H1 (cell line): ENCODE results near the gene SGMS2. TPM values are rescaled to one million over a fixed set of nuclear protein-coding genes. Genes with fewer than 3 reads are reported as not detected.

Source experiments
- CTCF ChIA-PET: fragments of 300-600 bp; sonication (Branson Sonifier 250); formaldehyde crosslinking; loops from one replicate; lab custom pipeline; 2021; ENCODE audit not compliant: partially characterized antibody; lab: Charles Lee
- POLR2A ChIA-PET: fragments of 300-600 bp; sonication (Branson Sonifier 250); formaldehyde crosslinking; loops from one replicate; lab custom pipeline; 2021; ENCODE audit warnings: inconsistent platforms; ENCODE audit not compliant: partially characterized antibody; lab: Charles Lee
- DNase-seq, 2 experiments: peaks; one replicate each; pipeline versions ENCODE4 v3.0.0 to v3.0.0-alpha.2; 2010 to 2022; ENCODE audit warnings: low spot score in 2 of 2, low read depth in 1 of 2, mixed read lengths in 1 of 2
- FAIRE-seq: peaks from 2 replicates; lab custom pipeline; 2011; peaks lifted over from hg19 to GRCh38; lab: Jason Lieb, UNC
- H2AFZ ChIP-seq: 2 replicates; pipeline ENCODE4 v1.8.1; 2012; ENCODE audit warnings: low read length, inconsistent platforms
- H2AK5ac ChIP-seq: 2 replicates; pipeline ENCODE4 v1.6.1; 2013; ENCODE audit warnings: low read depth, low read length
- H2BK120ac ChIP-seq: replicated peaks from 2 replicates; pipeline ENCODE3; 2013; ENCODE audit warnings: low read depth, low read length, inconsistent platforms
- H2BK12ac ChIP-seq: 2 replicates; pipeline ENCODE4 v1.6.1; 2013; ENCODE audit warnings: low read depth, low read length
- H2BK15ac ChIP-seq: 2 replicates; pipeline ENCODE4 v1.6.1; 2013; ENCODE audit warnings: low read length
- H2BK20ac ChIP-seq: 2 replicates; pipeline ENCODE4 v1.6.1; 2013; ENCODE audit warnings: low read length
- H2BK5ac ChIP-seq: 2 replicates; pipeline ENCODE4 v1.6.1; 2013; ENCODE audit warnings: low read depth, low read length
- H3K14ac ChIP-seq: 2 replicates; pipeline ENCODE4 v1.6.1; 2013; ENCODE audit warnings: inconsistent platforms; ENCODE audit not compliant: insufficient read length
- H3K18ac ChIP-seq: 2 replicates; pipeline ENCODE4 v1.6.1; 2013; ENCODE audit warnings: low read length; ENCODE audit errors: extremely low read depth
- H3K23ac ChIP-seq: 2 replicates; pipeline ENCODE4 v1.6.1; 2013; ENCODE audit warnings: inconsistent platforms; ENCODE audit not compliant: insufficient read length
- H3K23me2 ChIP-seq: 2 replicates; pipeline ENCODE4 v1.6.1; 2013; ENCODE audit warnings: low read depth, low read length
- H3K27ac ChIP-seq: 2 replicates; pipeline ENCODE4 v1.6.1; 2011; ENCODE audit warnings: low read depth, low read length, inconsistent platforms
- H3K27me3 ChIP-seq, 4 experiments: replicated peaks in 1 of 4; 1 replicate in 1 of 4; 2 replicates in 3 of 4; pipeline versions ENCODE4 v1.6.1 to v1.8.1; 2011 to 2013; ENCODE audit warnings: low read length in 3 of 4, mild to moderate bottlenecking in 3 of 4, inconsistent platforms in 2 of 4, mixed read lengths in 2 of 4, moderate library complexity in 1 of 4; ENCODE audit not compliant: control insufficient read depth in 3 of 4, insufficient read depth in 3 of 4; ENCODE audit errors: extremely low read depth in 1 of 4
- H3K36me3 ChIP-seq, 4 experiments: 2 replicates each; pipeline versions ENCODE4 v1.6.1 to v1.8.1; 2011 to 2013; ENCODE audit warnings: mild to moderate bottlenecking in 4 of 4, low read length in 3 of 4, moderate library complexity in 2 of 4, control low read depth in 1 of 4, inconsistent platforms in 1 of 4; ENCODE audit not compliant: insufficient read depth in 4 of 4, control insufficient read depth in 2 of 4
- H3K4ac ChIP-seq: replicated peaks from 2 replicates; pipeline ENCODE3; 2013; ENCODE audit warnings: low read length, low read depth, mixed read lengths, inconsistent platforms; ENCODE audit not compliant: insufficient read length
- H3K4me1 ChIP-seq, 4 experiments: replicated peaks in 1 of 4; 1 replicate in 1 of 4; 2 replicates in 3 of 4; pipeline versions ENCODE4 v1.6.1 to v1.8.1; 2011 to 2013; ENCODE audit warnings: low read length in 3 of 4, inconsistent platforms in 2 of 4, mixed read lengths in 1 of 4; ENCODE audit not compliant: insufficient read depth in 4 of 4, control insufficient read depth in 3 of 4
- H3K4me2 ChIP-seq, 2 experiments: 2 replicates each; pipeline versions ENCODE4 v1.6.1 to v1.8.1; 2011 to 2013; ENCODE audit warnings: low read depth in 2 of 2, low read length in 2 of 2, control low read depth in 1 of 2, inconsistent platforms in 1 of 2, mild to moderate bottlenecking in 1 of 2; ENCODE audit not compliant: insufficient read depth in 1 of 2
- H3K4me3 ChIP-seq, 4 experiments: fragments of 200-600, 300-600 bp in 1 of 4; sonication (generic), shearing (Covaris generic), sonication (Bioruptor Twin) in 1 of 4; 2 replicates each; pipeline versions ENCODE4 v1.5.1 to v1.8.1; 2011 to 2016; ENCODE audit warnings: low read length in 4 of 4, low read depth in 3 of 4, control low read depth in 2 of 4, inconsistent platforms in 2 of 4, mild to moderate bottlenecking in 2 of 4, mixed read lengths in 1 of 4, moderate library complexity in 1 of 4; ENCODE audit not compliant: insufficient read depth in 2 of 4; ENCODE audit errors: extremely low read depth in 1 of 4
- H3K56ac ChIP-seq: replicated peaks from 2 replicates; pipeline ENCODE3; 2013; ENCODE audit warnings: low read depth, mild to moderate bottlenecking, mixed read lengths, low read length, inconsistent platforms; ENCODE audit not compliant: insufficient read length
- H3K79me1 ChIP-seq: 2 replicates; pipeline ENCODE4 v1.6.1; 2013; ENCODE audit warnings: low read depth, low read length, control low read depth
- H3K79me2 ChIP-seq, 2 experiments: 2 replicates each; pipeline versions ENCODE4 v1.6.1 to v1.8.1; 2012 to 2013; ENCODE audit warnings: low read length in 2 of 2, mild to moderate bottlenecking in 2 of 2, inconsistent platforms in 1 of 2; ENCODE audit not compliant: insufficient read depth in 2 of 2, control insufficient read depth in 1 of 2
- H3K9ac ChIP-seq, 4 experiments: replicated peaks in 1 of 4; 1 replicate in 1 of 4; 2 replicates in 3 of 4; pipeline versions ENCODE4 v1.6.1 to v1.8.1; 2011 to 2013; ENCODE audit warnings: low read depth in 3 of 4, low read length in 3 of 4, control low read depth in 2 of 4, mild to moderate bottlenecking in 2 of 4, moderate library complexity in 2 of 4, inconsistent platforms in 1 of 4; ENCODE audit errors: extremely low read depth in 1 of 4
- H3K9me3 ChIP-seq, 2 experiments: 2 replicates each; pipeline versions ENCODE4 v1.6.1 to v1.8.1; 2012 to 2013; ENCODE audit warnings: mild to moderate bottlenecking in 2 of 2, moderate library complexity in 2 of 2, control low read depth in 1 of 2, inconsistent platforms in 1 of 2, low read depth in 1 of 2, low read length in 1 of 2, mixed read lengths in 1 of 2; ENCODE audit not compliant: insufficient read depth in 2 of 2
- H4K20me1 ChIP-seq, 2 experiments: replicated peaks in 1 of 2; 2 replicates each; pipeline versions ENCODE3 to v1.8.1; 2011 to 2013; ENCODE audit warnings: inconsistent platforms in 2 of 2, low read length in 2 of 2, mild to moderate bottlenecking in 1 of 2; ENCODE audit not compliant: insufficient read depth in 2 of 2, control insufficient read depth in 1 of 2
- H4K5ac ChIP-seq: 2 replicates; pipeline ENCODE4 v1.6.1; 2013; ENCODE audit warnings: low read length, low read depth, mixed read lengths, inconsistent platforms; ENCODE audit not compliant: insufficient read length
- H4K8ac ChIP-seq: 2 replicates; pipeline ENCODE4 v1.8.0; 2013; ENCODE audit warnings: mild to moderate bottlenecking, moderate library complexity, low read length, inconsistent platforms; ENCODE audit not compliant: insufficient read depth; ENCODE audit errors: extremely low read depth
- H4K91ac ChIP-seq: replicated peaks from 2 replicates; pipeline ENCODE3; 2013; ENCODE audit warnings: low read length, mixed read lengths, inconsistent platforms; ENCODE audit not compliant: insufficient read length
- CBX5 ChIP-seq: fragments of 300-800, 300-1000 bp; sonication (generic); IDR thresholded peaks from 2 replicates; pipeline ENCODE4 v1.7.1; 2016; ENCODE audit warnings: antibody characterized with exemption, low read length, low read depth
- CEBPB ChIP-seq: IDR thresholded peaks from 2 replicates; pipeline ENCODE4 v1.6.1; 2012; ENCODE audit warnings: low read depth, low read length
- CHD1 ChIP-seq: IDR thresholded peaks from 2 replicates; pipeline ENCODE4 v1.6.1; 2012; ENCODE audit warnings: low read depth, low read length, improper control_type of control experiment
- EGR1 ChIP-seq: IDR thresholded peaks from 2 replicates; pipeline ENCODE4 v1.6.1; 2011; ENCODE audit warnings: low read depth, low read length, borderline replicate concordance
- HDAC2 ChIP-seq, 2 experiments: fragments of 300-600 bp in 1 of 2; sonication (generic) in 1 of 2; IDR thresholded peaks; 2 replicates each; pipeline ENCODE4 v1.6.1; 2011 to 2012; ENCODE audit warnings: low read depth in 2 of 2, low read length in 2 of 2, mild to moderate bottlenecking in 2 of 2, moderate library complexity in 2 of 2, borderline replicate concordance in 1 of 2, inconsistent platforms in 1 of 2
- JUND ChIP-seq: IDR thresholded peaks from 2 replicates; pipeline ENCODE4 v1.6.1; 2011; ENCODE audit warnings: mild to moderate bottlenecking, improper control_type of control experiment, low read length
- MAFK ChIP-seq: IDR thresholded peaks from 2 replicates; pipeline ENCODE4 v1.6.1; 2012; ENCODE audit warnings: low read depth, mild to moderate bottlenecking, improper control_type of control experiment, low read length
- POLR2A ChIP-seq, 2 experiments: IDR thresholded peaks; 1 replicate in 1 of 2; 2 replicates in 1 of 2; pipeline ENCODE4 v1.6.1; 2011; ENCODE audit warnings: low read depth in 2 of 2, low read length in 2 of 2, mild to moderate bottlenecking in 2 of 2; ENCODE audit errors: control extremely low read depth in 1 of 2
- SRF ChIP-seq: IDR thresholded peaks from 2 replicates; pipeline ENCODE4 v1.6.1; 2011; ENCODE audit warnings: mild to moderate bottlenecking, low read depth, low read length, moderate library complexity
- TEAD4 ChIP-seq: IDR thresholded peaks from 2 replicates; pipeline ENCODE4 v1.6.1; 2012; ENCODE audit warnings: low read depth, low read length, inconsistent platforms, mixed read lengths
- YY1 ChIP-seq: IDR thresholded peaks from 2 replicates; pipeline ENCODE4 v1.6.1; 2011; ENCODE audit warnings: low read depth, mild to moderate bottlenecking, low read length
- WGBS, 2 experiments: shearing (Covaris generic) in 1 of 2; methylation state at CpG; one replicate each; pipeline versions ENCODE4 v1.1.6 to v1.1.7; 2013 to 2015; ENCODE audit warnings: low lambda C conversion rate in 2 of 2, mixed read lengths in 2 of 2, inconsistent platforms in 1 of 2, low coverage in 1 of 2, missing lambda C conversion rate in 1 of 2; ENCODE audit not compliant: insufficient replicate concordance in 2 of 2, insufficient coverage in 1 of 2, insufficient read length in 1 of 2; ENCODE audit errors: extremely low coverage in 1 of 2, missing lambda C conversion rate in 1 of 2; 5-methylcytosine and 5-hydroxymethylcytosine counted together
- polyA plus RNA-seq, 7 experiments: library from polyadenylated mRNA; depleted of rRNA in 3 of 7; stranded (reverse) in 5 of 7; unstranded in 2 of 7; fragments of >200 nt in 5 of 7; fragments of 200-250 nt in 2 of 7; gene quantifications; 1 replicate in 5 of 7; 2 replicates in 1 of 7; 4 replicates in 1 of 7; pipeline versions ENCODE4 v1.2.1 to v1.2.3, GENCODE V29; 2011 to 2013; ENCODE audit warnings: missing spikeins in 2 of 7, mixed read lengths in 2 of 7
- total RNA-seq: library from RNA; stranded (reverse); fragmentation: NEBNext Ultra II Directional; extraction: Animal tissue kit (Norgen Biotek cat#: 25700); gene quantifications from 2 replicates; pipeline ENCODE4 v1.2.1, GENCODE V29; 2021
- TF ChIP-seq, protein P1 (sequence below): IDR thresholded peaks from 2 replicates; pipeline ENCODE4 v1.6.1; 2012; ENCODE audit warnings: low read length, inconsistent platforms
- TF ChIP-seq, protein P2 (sequence below): IDR thresholded peaks from 2 replicates; pipeline ENCODE4 v1.6.1; 2011; ENCODE audit warnings: low read length, improper control_type of control experiment

SGMS2 gene
- total and polyA plus RNA-seq, 2 of the 8 experiments (the other 6 are each of a cell fraction or from before 2014, with no cell fraction given): 0.04 to 1.3 TPM

DNA sequence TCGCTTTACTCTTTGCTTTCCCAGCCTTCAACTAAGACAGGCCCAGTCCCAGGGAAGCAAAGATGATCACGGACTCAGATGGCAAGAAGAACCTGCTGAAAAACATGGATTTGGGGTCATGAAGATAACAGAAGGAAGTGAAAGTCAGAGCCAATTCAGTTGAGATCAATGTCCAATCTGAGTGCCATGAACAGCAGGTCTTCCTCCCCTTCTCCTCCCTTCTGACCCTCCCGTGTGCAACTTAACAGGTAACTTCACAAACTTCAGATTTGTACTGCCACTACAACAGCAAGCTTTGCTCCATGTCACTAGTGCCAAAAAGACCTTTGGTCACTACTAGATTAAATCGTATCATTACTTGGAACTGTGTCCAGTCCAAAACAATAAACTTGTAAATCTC, 15.5 kb upstream of the SGMS2 start:
- Histone ChIP-seq H2BK120ac (no peak overlapping the region), H4K5ac (no peak overlapping the region), H3K56ac (no peak overlapping the region), H3K23me2 (no peaks in the 10 kb centered on the region), H3K4ac (no peak overlapping the region), H2AFZ (0 out of 2 replicates have a peak overlapping the region, but pooled peaks have one; percentile 11), H2BK15ac (no peak overlapping the region), H3K23ac (no peak overlapping the region), H3K79me1 (no peaks in the 10 kb centered on the region), H3K4me1 (no peaks in the 10 kb centered on the region), H4K20me1 (no peaks in the 10 kb centered on the region), H2BK20ac (no peak overlapping the region), H3K4me3 (no peak overlapping the region), H3K4me2 (no peak overlapping the region), H2BK12ac (no peak overlapping the region), H2AK5ac (no peak overlapping the region), H3K9me3 (no peaks in the 10 kb centered on the region), H3K18ac (no peak overlapping the region), H3K79me2 (no peaks in the 10 kb centered on the region), H3K9ac (no peak overlapping the region), H3K27me3 (no peaks in the 10 kb centered on the region), H3K14ac (no peak overlapping the region), H3K36me3 (no peaks in the 10 kb centered on the region), H2BK5ac (no peak overlapping the region), H3K27ac (no peak overlapping the region), H4K8ac (no peak overlapping the region), H4K91ac (no peak overlapping the region)
- whole genome bisulfite sequencing, 2 experiments: 89% methylated on average over 4 of the region's 4 CpGs; no CpG with 5 or more reads in 1 of the 2 experiments
- DNase-seq: no peak
- CTCF ChIA-PET: interaction anchor here (0.9 to 1.3 kb wide), 2 partner anchors 46 to 51 kb away, joined by 3 to 4 read pairs; no protein-coding TSS in a partner anchor
- no peak for FAIRE-seq
- POLR2A ChIA-PET: no interaction called here
- TF ChIP-seq, protein P1, sequence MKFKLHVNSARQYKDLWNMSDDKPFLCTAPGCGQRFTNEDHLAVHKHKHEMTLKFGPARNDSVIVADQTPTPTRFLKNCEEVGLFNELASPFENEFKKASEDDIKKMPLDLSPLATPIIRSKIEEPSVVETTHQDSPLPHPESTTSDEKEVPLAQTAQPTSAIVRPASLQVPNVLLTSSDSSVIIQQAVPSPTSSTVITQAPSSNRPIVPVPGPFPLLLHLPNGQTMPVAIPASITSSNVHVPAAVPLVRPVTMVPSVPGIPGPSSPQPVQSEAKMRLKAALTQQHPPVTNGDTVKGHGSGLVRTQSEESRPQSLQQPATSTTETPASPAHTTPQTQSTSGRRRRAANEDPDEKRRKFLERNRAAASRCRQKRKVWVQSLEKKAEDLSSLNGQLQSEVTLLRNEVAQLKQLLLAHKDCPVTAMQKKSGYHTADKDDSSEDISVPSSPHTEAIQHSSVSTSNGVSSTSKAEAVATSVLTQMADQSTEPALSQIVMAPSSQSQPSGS: no peak
- TF ChIP-seq SRF: no peak
- TF ChIP-seq YY1: no peak
- TF ChIP-seq TEAD4: no peak
- TF ChIP-seq POLR2A (IDR thresholded peaks at IDR 0.05; ENCODE audit: control extremely low read depth in 1 of 2, low read depth in 2 of 2, low read length in 2 of 2): no peak
- no peak for TF ChIP-seq CHD1
- TF ChIP-seq CBX5: no peak
- no peak for TF ChIP-seq CEBPB
- TF ChIP-seq, protein P2, sequence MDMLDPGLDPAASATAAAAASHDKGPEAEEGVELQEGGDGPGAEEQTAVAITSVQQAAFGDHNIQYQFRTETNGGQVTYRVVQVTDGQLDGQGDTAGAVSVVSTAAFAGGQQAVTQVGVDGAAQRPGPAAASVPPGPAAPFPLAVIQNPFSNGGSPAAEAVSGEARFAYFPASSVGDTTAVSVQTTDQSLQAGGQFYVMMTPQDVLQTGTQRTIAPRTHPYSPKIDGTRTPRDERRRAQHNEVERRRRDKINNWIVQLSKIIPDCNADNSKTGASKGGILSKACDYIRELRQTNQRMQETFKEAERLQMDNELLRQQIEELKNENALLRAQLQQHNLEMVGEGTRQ: no peak
- no peak for TF ChIP-seq MAFK
- TF ChIP-seq EGR1: no peak
- TF ChIP-seq HDAC2 (IDR thresholded peaks at IDR 0.05; ENCODE audit: borderline replicate concordance in 1 of 2, low read depth in 2 of 2, low read length in 2 of 2): no peak
- no peak for TF ChIP-seq JUND
